GM19025 (cell line): ENCODE data around the gene RABEP1.

Source experiments
- ATAC-seq: cut with Tn5 transposase; IDR thresholded peaks from one replicate; pipeline ENCODE4 v1.9.1; 2021; ENCODE audit warnings: mild to moderate bottlenecking, low read depth, moderate library complexity; ENCODE audit not compliant: unreplicated experiment

RABEP1 gene

DNA sequence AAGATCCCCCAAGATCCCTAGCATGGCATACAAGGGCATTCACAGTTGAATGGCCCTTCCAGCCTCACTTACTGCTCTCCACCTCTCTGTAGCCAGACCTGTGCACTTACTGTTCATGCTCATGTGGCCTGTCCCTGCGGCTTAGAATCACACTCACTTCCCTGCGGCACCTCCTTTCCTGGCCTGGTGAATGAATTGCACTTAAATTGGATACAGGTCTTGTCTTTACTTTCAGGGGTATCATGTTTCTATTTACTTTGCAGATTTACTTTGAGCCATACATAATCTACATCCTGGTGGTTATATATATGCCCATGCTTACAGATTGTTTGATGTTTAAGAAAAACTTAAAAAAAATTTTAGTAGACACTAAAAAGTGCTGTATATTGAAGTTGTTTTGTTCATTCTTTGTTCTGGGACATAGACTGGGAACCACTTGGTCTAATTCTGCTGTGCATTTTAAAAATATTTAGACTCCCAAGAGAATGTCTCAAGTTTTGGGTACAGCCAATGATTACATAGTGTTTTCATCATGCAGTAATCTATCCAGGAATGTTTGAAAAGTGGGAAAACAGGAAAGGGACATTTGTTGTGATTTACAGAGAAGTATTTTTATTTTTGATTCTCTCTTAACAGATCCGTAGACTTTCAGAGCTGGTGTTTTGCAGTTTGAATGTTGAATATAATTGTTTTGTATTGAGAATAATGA, 73.5 kb downstream of the RABEP1 start:
- ATAC-seq, result no peak

DNA sequence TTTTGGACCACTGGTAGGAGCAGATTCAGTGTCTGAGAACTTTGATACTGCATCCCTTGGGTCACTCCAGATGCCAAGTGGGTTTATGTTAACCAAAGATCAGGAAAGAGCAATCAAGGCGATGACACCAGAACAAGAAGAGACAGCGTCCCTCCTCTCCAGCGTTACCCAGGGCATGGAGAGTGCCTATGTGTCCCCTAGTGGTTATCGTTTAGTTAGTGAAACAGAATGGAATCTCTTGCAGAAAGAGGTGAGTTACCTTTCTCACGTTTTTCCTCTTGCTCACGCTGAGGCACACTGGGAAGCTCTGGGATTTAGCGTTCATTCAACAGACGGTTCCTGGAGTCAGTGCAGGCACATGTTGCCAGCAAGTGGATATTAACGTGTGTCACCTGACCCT, 79.3 kb downstream of the RABEP1 start:
- ATAC-seq, result no peak

DNA sequence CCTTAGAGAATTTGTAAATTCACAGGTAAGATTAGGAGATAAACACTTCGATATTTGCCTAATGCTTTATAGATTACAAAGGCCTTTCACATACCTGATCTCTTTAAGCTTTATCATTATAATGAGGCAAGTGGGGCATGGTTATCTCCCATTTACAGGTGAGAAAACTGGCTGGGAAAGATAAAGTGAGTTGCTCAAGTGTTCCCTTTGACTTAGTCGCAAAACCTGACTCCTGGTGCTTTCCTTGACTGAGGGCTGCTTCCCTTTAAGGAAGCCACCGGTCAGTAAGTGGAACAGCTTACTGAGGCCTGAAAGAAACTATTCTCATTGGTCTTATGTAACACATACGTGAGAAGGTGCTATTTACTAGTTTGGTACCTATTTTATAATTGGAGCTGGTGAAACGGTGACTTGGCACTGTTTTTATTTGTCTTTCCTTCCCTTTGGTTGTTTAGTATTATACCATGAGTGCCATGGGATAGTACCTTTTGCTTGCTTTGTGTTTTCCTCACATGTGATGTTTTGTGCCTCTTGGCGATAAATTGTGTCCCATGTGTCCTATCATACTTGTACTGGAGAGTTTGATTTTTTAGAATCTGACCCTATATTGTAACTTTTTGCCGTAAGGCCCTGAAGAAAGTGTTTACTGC, 80.2 kb downstream of the RABEP1 start:
- no peak for ATAC-seq

DNA sequence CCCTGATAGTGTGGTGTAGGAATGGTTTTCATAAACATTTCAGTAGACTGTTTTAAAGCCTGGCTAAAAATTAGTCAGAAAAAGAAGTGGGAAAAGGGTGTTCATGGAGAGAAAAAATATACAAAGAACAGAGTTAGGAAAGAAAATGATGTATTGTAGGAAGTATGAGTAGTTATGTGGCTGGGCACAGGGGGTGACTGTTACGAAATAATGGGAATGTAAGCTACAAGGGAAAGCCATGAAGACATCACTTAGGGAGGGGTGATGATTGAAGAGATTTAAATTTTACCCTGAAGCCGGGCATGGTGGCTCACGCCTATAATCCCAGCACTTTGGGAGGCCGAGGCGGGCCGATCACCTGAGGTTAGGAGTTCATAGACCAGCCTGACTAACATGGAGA, 82.1 kb downstream of the RABEP1 start:
- no peak for ATAC-seq

DNA sequence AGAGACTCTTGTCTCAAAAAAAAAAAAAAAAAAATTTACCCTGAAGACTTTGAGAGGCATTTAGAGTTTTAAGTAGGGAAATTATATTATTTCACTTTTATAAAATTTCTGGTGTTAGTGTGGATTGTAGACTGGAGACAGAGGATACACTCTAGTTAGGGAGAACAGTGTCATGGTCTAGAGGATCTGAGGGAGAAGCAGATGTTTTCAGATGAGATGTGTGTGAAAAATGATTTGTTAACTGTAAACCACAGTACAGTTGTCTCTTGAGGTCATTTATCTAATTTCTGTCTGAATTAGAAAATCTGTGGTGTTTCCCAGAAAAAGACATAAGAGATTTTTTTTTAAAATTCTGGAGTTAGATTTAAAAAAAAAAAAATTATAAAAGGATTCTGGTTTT, 82.6 kb downstream of the RABEP1 start:
- ATAC-seq, result no peak

DNA sequence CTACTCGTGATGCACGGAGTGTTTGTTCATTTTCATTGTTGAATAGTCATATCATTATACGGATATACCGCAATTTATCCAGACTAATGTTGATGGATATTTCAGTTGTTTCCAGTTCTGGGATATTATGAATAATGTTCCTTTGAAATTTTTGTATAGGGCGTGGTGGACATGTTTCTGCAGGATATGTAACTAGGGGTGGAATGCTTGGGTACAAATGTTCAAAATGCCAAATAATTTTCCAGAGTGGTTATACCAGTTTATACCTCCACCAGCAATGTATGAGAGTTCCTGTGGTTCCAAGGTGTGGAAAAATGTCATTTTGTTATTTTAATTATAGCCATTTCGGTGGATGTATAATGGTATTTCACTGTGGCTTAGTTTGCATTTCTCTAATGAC, 83.7 kb downstream of the RABEP1 start:
- no peak for ATAC-seq

DNA sequence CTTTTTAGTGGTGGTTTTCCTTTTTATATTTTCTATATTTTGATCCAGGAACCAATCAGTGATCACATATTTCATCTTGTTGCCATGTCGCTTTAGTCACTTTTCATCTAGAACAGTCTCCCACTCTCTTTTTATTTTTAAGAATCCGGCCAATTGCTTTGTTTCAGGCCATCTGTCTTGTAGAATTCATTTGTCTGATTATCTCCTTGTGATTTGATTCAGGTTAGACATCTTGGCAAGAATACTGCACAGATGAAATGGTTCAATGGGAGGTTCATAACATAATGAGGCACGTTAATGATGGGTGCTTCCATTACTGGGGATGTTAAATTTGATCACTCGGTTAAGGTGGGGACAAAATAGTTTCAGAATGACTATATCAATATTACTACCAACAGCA, 88.3 kb downstream of the RABEP1 start:
- ATAC-seq, result no peak

DNA sequence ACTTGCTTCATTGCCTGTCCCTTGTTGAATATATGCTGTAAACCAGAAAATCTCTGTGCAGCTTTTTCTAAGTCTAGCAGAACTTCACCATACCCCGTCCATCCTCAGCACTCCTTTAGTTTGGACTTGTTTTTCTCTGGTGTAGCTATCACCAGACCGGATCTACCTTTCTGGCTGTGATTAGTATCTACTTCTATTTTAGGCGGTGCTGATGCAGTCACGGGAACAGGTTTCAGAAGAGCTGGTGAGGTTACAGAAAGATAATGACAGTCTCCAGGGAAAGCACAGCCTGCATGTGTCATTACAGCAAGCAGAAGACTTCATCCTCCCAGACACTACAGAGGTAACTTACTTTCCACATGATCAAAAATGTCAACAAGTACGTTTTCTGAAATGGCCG, 91.0 kb downstream of the RABEP1 start:
- no peak for ATAC-seq

DNA sequence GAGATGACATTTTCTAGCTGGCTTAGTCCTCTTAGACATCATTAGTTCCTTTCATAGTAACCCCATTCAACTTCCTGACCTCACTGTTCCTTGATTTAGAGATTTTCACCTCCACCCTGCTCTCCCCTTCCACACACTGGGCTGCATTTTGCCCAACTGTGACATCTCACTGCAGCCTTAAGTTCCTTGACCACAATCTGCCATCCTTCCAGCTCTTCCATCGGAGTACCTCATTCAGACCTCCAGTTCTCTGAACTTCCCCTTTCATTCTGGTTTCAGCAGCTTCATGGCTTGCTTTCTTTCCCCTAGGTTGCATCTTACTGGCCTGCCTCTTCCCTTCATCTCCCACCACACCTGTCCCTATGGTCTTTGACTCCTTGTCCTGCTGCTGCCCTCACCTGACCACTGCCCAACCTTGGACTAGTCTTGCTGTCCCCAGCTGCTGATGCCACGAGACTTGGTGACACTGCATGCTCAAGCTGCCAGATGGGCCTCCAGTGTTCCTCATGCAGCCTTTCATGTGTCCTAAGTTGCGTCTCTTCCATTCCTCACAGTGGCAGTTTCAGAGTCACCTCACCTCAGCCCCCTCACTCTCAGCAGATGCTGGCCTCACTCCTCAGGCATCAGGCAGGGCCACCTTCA, 96.6 kb downstream of the RABEP1 start:
- no peak for ATAC-seq

DNA sequence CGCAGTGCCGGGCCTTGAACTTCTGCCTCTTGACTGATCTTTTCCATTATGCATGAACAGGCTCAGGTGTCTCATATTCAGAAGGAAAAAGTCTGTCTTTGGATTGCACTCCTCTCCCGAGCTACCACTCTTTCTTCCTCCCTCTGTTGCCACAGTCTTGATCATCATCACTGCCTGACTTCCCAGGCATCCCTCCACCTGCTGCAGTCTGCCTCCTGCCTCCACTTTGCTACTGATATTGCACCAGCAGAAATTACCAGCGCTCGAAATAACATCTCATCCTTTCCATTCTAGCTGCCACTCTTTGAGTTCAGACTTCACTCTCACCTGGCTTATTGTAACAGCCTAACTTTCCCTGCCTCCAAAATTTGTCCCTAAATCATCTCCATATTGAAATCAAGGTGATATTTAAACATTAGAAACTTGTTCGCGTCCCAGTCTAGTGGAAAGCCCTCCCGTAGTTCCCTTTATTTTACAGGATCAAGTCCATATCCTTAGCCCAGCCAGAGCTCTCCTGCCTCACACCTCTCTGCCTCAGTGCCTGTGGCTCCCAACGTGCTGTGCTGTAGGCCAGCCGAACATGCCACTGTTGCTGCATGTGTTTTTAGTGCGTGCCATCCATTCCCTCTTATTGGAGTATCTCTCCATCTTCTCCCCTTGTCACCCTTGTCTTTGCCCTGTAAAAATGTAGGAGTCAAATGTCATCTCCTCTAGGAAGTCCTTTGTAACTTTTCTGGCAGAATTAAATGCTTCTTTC, 97.4 kb downstream of the RABEP1 start:
- ATAC-seq, result no peak

DNA sequence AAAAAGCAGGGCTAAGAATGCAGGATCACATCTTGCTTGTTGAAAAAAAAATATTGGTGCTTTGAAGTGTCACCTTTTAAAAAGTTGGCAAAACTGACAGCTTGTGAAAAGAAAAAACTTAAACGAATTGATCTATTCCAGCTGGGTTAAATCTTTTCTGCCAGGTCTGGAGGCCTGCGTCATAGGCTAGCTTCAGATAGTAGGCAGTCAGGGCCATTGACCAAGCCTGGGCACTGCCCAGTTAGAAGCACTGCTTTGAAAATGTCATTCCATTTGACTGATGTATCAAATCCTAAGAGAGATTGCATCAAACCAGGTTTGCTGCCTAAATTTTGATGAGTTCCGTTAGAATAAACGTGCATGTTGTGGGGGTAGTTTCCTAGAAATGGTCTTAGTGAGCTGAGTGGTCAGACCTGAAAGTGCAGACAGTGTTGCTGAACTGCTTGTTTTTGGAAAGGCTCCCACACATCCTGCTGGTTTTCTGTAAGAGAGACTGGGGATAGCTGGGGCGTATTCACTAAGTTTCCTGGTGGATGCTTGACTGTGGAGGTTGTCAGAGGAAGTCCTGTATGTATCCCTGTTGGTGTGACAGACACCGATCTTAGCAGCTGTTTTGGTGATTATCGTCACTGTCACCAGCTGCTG, 98.5 kb downstream of the RABEP1 start:
- no peak for ATAC-seq

DNA sequence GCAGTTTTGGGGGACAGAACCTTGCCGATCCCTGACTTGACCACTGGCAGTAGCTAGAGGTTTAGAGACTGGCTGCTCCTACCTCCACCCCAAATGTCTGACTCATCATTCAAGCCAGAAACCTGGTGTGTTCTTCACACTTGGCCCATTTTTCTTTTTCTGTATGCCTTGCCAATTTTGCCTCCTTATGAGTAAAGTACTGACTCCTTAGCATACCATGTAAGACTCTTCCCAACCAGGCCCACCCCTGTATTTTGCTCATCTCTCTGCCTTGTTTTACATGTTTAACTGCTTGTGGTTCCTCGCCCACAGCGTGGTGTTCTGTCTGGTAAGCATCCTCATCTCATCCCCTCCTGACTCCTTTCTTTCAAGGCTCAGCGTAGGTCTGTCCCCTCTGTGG, 99.5 kb downstream of the RABEP1 start:
- no peak for ATAC-seq

DNA sequence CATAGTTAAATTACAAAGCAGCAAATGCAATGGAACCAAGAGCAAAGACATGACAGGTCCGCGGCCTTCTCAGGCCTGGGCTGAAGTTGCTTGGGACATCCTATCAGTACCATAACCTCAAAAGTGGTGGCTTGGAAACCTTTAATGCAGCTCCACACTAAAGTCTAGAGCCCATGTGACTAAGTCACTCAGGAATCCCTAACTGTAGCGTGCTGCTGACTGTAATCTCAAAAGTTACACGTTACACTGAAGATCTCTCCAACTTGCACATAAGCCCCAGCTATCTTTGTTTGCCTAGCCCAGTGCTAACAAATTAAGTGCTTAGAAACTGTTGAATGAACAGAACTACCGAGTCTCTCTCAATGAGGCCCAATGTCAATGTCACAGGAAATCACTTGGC, 109.6 kb downstream of the RABEP1 start:
- no peak for ATAC-seq

DNA sequence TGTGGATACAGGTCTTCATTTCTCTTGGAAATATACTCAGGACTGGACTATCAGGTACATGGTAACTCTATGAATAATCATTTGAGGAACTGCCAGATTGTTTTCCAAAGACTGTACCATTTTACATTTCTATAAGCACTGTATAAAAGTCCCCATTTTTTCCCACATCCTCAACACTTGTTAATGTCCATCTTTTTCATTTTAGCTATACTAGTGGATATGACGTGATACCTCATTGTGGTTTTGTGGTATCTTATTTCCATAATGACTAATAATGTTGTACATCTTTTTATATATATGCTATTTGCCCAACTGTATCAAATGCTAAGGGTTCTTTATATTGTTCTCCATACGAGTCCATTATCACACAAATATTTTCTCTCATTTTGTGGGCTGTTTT, 114.5 kb downstream of the RABEP1 start:
- no peak for ATAC-seq

DNA sequence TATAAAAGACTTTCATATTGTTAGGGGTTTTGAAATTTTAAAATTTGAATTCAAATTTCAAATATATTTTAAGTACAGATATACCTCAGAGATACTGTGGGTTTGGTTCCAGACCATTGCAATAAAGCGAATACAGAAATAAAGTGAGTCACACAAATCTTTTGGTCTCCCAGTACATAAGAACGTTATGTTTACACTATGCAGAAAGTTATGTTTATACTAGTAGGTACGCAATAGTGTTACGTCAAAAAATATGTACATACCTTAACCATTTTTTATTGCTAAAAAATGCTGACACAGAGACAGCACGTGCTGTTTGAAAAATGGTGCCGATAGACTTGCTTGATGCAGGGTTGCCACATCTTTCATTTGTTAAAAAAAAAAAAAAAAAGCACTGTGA, 117.7 kb downstream of the RABEP1 start:
- ATAC-seq, result no peak

DNA sequence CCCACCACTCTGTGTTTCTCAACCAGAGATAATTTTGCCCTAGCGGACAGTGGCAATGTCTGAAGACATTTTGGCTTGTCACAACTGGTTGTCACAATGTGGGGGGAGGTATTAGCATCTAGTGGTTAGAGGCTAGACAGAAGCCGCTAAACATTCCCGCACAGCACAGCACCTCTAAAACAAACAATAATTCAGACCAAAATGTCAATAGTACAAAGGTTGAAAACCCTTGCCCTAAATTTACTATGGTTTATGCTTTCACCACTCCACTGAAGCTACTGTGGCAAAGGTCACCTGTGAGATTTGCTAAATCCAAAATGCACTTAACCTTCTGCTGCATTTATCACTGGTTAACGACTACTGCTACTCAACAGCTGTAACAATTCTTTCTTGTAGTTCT, 123.3 kb downstream of the RABEP1 start:
- no peak for ATAC-seq

DNA sequence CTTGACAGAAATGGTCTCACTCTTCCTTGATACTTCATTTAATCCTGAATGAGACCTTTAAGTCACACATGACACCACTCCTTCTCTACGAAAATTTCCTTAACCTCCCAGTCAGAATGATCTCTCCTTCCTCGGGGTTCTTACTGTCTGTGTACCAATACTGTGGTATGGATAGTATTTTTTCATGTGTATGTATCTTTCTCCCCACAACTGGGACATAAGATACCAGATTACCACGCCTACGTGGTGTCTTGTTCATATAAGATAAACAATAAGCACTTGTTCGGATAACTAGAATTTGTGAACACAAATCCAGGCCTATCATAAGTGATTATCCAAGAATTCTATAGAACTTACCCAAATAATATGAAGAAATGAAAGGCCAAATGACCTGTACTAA, 126.1 kb downstream of the RABEP1 start:
- no peak for ATAC-seq

DNA sequence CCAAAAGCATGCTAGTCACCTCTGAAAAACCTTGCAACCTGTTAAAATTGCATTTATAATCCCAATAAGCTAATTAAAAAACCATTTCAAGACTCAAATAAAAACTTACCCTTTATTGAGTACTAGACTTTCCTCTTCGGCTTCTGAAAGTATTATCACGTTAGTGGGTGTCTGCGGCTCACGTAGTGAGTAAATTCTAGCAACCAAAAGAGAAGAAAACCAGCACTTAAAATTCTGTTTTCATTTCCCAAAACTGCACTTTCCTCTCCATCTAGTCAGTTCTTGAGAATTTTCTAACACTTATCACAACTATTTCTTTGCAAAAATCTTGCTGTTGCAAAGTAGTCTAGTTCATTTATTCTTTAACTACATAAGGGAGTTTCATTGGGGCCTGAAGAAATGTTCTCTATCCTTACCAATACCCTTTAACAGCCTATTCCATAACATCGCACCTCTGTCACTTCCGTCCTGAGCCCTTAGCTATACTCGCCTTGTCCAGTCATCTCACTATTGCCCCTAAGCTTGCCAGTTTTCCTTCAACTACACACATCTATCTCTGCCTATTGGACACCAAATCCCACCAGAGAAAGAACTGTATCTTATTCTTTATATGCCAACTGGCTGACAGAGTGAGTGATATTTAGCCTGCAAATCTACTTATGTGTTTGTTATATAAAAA, 128.6 kb downstream of the RABEP1 start:
- ATAC-seq, result no peak

DNA sequence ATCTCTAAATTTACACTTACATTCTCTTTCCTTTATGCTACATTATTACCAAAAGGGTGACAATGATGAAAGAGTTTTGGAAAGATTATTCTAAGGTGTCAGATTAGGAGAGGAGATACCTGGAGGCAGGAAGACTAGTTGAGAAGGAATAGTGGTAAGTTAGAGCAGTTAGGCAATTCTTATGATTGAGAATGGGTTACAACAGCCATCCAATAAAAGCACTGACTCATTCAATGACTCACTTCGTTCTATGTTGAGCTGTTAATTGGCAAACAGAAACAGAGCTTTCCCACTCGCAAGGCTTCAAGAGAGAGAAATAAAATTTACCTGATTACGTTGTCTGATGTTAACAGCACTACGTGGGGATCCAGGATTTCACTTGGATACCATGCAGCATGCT, 131.6 kb downstream of the RABEP1 start:
- ATAC-seq, result no peak

DNA sequence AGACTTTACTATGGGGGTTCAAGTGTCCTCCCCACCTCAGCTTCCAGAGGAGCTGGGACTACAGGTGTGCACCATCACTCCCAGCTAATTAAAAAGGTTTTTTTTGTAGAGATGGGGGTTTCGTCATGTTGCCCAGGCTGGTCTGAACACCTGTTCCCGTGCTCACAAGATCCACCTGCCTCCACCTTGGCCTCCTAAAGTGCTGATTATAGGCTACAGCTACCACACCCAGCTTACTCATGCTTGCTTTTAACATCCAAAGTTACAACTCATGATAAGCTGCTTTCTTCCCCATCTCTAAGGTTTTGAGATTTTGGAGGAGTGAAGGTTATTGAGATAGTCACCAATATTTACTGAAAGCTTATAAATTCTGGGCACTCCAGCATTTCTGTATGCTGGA, 134.8 kb downstream of the RABEP1 start:
- ATAC-seq, result no peak
